HUES64 (cell line): Measurements from ENCODE around the gene ARFGAP1.
"Not testable (repeated sequence)": the region's sequence is repeated elsewhere in the genome, so short reads cannot be mapped to it uniquely, and the experiment has no call there.

Experiments used
- H3K27ac ChIP-seq: 2 replicates; pipeline ENCODE4 v1.7.0; 2013; ENCODE audit warnings: low read depth, low read length, inconsistent platforms
- H3K27me3 ChIP-seq: 2 replicates; pipeline ENCODE4 v1.6.1; 2013; ENCODE audit warnings: mild to moderate bottlenecking, low read length; ENCODE audit not compliant: insufficient read depth
- H3K36me3 ChIP-seq: 2 replicates; pipeline ENCODE4 v1.6.1; 2013; ENCODE audit warnings: mild to moderate bottlenecking, low read length; ENCODE audit not compliant: insufficient read depth
- H3K4me1 ChIP-seq: 2 replicates; pipeline ENCODE4 v1.6.1; 2013; ENCODE audit warnings: mild to moderate bottlenecking, low read length, moderate library complexity; ENCODE audit not compliant: insufficient read depth
- H3K4me3 ChIP-seq: 2 replicates; pipeline ENCODE4 v1.5.1; 2013; ENCODE audit warnings: mild to moderate bottlenecking, low read length, moderate library complexity
- H3K9ac ChIP-seq: 2 replicates; pipeline ENCODE4 v1.6.1; 2013; ENCODE audit warnings: mild to moderate bottlenecking, low read depth, low read length
- H3K9me3 ChIP-seq: 2 replicates; pipeline ENCODE4 v1.6.1; 2013; ENCODE audit warnings: low read depth, low read length; ENCODE audit not compliant: insufficient read depth
- WGBS: fragments of 150-250, 120-280 bp; methylation state at CpG from one replicate; pipeline ENCODE4 v1.1.7; 2013; ENCODE audit warnings: missing lambda C conversion rate; 5-methylcytosine and 5-hydroxymethylcytosine counted together

ARFGAP1 gene

DNA sequence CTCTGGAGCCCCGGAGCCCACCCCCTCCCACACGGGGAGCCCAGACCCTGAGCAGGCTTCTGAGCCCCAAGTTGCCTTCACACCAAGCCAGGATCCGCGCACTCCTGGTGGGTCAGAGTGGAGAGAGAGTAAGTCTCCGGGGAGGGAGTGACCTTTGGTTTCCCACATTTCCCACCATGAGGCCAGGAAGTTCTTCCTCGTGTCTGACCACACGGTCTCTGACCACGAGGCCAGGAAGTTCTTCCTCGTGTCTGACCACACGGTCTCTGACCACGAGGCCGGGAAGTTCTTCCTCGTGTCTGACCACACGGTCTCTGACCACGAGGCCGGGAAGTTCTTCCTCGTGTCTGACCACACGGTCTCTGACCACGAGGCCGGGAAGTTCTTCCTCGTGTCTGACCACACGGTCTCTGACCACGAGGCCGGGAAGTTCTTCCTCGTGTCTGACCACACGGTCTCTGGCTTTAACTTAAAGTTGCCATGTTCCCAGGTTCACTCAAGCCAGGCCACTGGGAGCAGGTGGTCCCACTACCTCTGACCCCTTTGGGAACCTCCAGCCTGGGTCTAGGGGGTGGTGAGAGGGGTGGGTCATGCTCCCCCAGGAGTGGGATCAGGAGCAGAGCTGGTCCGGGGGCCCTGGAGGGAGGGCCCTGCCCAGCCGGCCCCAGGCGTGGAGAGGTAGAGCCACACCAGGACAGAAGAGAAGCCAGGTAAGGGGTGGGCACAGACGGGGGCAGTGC, 33.5 kb downstream of the ARFGAP1 start:
- H3K27ac ChIP-seq, H3K4me3 ChIP-seq, H3K9ac ChIP-seq, H3K4me1 ChIP-seq, H3K9me3 ChIP-seq, H3K27me3 ChIP-seq, H3K36me3 ChIP-seq: not testable (repeated sequence)
- WGBS, result 96% methylated on average over 18 of the region's 30 CpGs

DNA sequence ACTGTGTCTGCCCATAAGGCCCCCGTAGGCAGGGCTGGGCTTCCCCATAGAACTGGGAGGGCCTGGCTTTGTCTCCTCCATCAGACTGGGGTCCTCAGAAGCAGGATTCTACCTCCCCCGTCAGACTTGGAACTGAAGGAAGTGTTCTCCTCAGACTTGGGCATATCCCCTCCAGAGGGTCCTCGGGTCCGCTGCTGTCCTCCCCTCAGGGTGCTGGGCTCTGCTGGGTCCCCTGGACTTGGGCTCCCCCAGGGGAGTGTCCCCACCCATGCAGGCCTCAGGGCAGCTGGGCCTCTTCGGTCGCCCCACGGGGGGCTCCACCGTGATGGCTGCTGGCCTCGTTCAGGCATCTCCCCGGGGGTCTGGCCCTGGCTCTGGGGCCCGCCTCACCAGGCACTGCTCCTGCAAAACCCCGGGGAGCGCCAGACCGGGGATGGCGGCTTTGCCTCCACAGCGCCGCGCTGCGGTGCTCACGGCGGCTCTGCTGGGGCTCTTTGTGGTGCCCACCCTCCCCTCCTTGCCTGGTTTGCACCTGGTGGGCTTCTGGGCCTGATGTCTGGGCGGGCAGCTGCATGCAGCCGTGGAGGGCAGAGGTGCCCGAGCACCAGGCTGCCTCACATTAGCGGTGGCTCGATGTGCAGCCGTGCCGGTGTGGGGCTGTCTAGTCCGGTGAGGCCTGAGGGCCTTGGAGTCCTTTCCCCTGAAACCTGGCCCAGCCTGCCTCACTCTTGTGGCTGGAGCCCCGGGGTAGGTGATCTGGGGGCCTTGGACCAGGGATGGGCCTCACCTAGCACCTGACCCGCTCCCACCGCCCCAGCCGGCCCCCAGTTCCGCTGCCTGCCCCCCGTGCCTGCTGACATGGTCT, 34.3 kb downstream of the ARFGAP1 start:
- Histone ChIP-seq H3K9ac (no peak overlapping the region), H3K27ac (no peak overlapping the region), H3K4me3 (no peak overlapping the region), H3K36me3 (no peaks in the 10 kb centered on the region), H3K27me3 (no peaks in the 10 kb centered on the region), H3K4me1 (no peaks in the 10 kb centered on the region), H3K9me3 (no peaks in the 10 kb centered on the region)
- WGBS, result 93% methylated on average over 35 of the region's 35 CpGs

GRCh38 chr20:63307538-63308217, 35.1 kb downstream of the ARFGAP1 start:
- H3K4me1 ChIP-seq, result no peaks in the 10 kb centered on the region
- H3K9me3 ChIP-seq, result no peaks in the 10 kb centered on the region
- H3K27ac ChIP-seq, result no peak overlapping the region
- no peak overlapping the region for H3K4me3 ChIP-seq
- H3K9ac ChIP-seq, result no peak overlapping the region
- 93% methylated on average over 23 of the region's 23 CpGs for WGBS
- no peaks in the 10 kb centered on the region for H3K36me3 ChIP-seq
- H3K27me3 ChIP-seq, result no peaks in the 10 kb centered on the region

DNA sequence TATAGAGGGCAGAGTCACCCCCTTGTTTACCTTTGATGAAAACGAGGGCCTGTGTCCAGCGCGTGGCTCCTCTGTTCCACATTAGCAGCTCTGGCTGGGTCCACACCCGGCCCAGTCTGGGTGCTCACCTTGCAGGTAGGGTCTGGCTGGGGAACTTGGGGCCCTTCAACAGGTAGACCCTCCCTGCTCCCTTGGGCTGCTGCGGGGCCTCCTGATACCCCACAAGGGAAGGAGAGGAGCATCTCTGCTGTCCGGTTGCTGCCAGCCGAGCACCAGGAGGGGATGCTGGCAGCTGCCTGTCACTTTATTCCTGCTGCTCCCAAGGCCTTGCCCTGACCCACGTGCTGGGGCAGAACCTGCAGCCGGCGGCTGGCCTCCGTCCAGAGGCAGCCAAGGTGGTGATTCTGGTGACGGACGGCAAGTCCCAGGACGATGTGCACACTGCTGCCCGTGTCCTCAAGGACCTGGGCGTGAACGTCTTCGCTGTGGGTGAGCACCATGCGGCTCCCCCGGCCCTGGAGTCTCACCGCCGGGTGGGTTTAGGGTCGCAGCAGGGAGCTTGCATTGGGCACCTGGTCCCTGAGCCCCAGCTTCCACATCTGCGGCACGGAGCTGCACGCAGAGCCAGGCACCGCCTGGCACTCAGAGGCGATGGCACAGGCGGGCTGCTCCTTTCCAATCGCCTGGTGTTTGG, 35.8 kb downstream of the ARFGAP1 start:
- 92% methylated on average over 30 of the region's 30 CpGs for WGBS
- no peaks in the 10 kb centered on the region for H3K27me3 ChIP-seq

GRCh38 chr20:63309261-63310071, 36.9 kb downstream of the ARFGAP1 start:
- no peaks in the 10 kb centered on the region for H3K9me3 ChIP-seq
- H3K36me3 ChIP-seq, result no peaks in the 10 kb centered on the region
- H3K27ac ChIP-seq, result no peak overlapping the region
- H3K4me3 ChIP-seq, result no peak overlapping the region
- no peak overlapping the region for H3K9ac ChIP-seq
- H3K27me3 ChIP-seq, result no peaks in the 10 kb centered on the region
- no peaks in the 10 kb centered on the region for H3K4me1 ChIP-seq
- 68% methylated on average over 35 of the region's 35 CpGs for WGBS

More for the DNA sequence above, 35.8 kb downstream of the ARFGAP1 start:
- Histone ChIP-seq H3K9me3 (no peaks in the 10 kb centered on the region), H3K4me1 (no peaks in the 10 kb centered on the region), H3K4me3 (no peak overlapping the region), H3K9ac (no peak overlapping the region), H3K27ac (no peak overlapping the region), H3K36me3 (no peaks in the 10 kb centered on the region)

DNA sequence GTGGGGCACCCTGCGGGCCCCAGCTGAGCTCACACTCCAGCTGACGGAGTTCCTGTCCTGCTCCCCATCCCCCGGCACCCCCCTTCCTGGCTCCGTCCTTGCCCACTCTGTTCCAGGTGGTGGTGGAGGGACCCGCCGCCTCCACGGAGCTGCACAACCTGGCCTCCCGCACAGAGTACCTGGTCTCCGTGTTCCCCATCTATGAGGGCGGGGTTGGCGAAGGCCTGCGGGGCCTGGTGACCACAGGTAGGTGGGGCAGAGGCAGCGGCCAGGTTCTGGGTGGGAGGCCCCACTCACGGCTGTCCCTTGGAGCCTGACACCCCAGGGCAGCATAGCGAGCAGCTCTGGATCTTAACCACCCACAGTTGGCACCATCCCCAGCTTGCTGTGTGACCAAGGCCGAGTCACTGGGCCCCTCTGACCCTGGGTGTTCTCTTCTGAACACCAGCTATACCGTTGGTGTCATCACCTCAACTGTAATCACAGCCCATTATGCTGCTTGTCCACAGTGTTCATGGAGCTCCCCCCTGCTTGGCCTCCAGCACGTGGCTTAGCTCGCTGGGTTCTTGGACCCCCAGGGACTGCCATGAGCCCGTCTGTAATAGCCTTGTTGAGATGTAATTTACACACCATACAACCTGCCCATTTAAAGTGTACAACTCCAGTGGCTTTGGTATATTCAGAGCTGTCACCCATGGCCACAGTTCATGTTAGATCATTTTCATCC, 37.8 kb downstream of the ARFGAP1 start:
- H3K4me1 ChIP-seq, result no peaks in the 10 kb centered on the region
- WGBS, result 90% methylated on average over 20 of the region's 20 CpGs
- no peaks in the 10 kb centered on the region for H3K9me3 ChIP-seq

DNA sequence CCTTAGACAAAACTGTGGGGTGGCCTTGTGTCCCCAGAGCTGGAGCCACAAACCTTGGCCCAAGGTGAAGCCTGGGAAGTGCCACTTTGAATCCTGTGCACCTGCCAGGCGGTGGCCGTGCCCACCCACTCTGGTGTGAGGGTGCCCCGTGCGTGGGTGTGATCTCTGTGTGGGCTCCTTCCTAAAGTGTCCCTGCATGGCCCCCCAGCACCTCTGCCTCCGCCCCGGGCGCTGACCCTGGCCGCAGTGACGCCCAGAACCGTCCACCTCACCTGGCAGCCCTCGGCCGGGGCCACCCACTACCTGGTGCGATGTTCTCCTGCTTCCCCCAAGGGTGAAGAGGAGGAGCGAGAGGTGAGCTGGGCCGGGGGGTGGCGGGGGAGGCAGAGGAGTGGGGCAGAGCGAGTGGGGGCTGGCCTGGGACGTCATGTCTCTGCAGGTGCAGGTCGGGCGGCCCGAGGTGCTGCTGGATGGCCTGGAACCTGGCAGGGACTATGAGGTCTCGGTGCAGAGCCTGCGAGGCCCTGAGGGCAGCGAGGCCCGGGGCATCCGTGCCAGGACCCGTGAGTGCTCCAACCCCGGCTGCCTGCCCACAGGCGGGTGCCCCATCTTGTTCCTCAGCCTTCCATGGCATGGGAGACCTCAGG, 38.7 kb downstream of the ARFGAP1 start:
- 93% methylated on average over 29 of the region's 29 CpGs for WGBS
- Histone ChIP-seq H3K9ac (no peak overlapping the region), H3K36me3 (no peaks in the 10 kb centered on the region), H3K27ac (no peak overlapping the region), H3K4me3 (no peak overlapping the region), H3K4me1 (no peaks in the 10 kb centered on the region), H3K9me3 (no peaks in the 10 kb centered on the region), H3K27me3 (no peaks in the 10 kb centered on the region)

More for the DNA sequence above, 37.8 kb downstream of the ARFGAP1 start:
- Histone ChIP-seq H3K27ac (no peak overlapping the region), H3K36me3 (no peaks in the 10 kb centered on the region), H3K9ac (no peak overlapping the region), H3K4me3 (no peak overlapping the region), H3K27me3 (no peaks in the 10 kb centered on the region)

GRCh38 chr20:63311833-63312243, 39.2 kb downstream of the ARFGAP1 start:
- 91% methylated on average over 17 of the region's 18 CpGs for WGBS
- H3K9ac ChIP-seq, result no peak overlapping the region

DNA sequence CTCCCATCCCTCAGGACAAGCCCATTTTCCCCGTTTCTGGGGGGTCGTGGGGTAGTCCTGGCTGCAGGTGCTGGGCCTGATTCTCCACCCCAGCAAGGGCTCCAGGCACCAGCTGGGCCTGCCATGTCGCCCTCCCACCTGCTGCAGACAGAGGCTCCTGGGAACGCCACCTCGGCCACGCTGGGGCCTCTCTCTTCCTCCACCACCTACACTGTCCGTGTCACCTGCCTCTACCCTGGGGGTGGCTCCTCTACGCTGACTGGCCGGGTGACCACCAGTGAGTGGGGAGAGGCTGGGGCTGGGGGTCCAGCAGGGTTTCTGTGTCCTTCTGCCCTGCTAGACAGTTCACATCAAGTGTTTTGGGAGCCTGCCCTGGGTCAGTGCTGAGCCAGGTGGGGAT, 39.7 kb downstream of the ARFGAP1 start:
- Histone ChIP-seq H3K27ac (no peak overlapping the region), H3K9ac (no peak overlapping the region), H3K9me3 (no peaks in the 10 kb centered on the region), H3K27me3 (no peaks in the 10 kb centered on the region), H3K4me3 (no peak overlapping the region), H3K4me1 (no peaks in the 10 kb centered on the region), H3K36me3 (no peaks in the 10 kb centered on the region)
- 95% methylated on average over 9 of the region's 9 CpGs for WGBS

More at GRCh38 chr20:63311833-63312243, 39.2 kb downstream of the ARFGAP1 start:
- Histone ChIP-seq H3K36me3 (no peaks in the 10 kb centered on the region), H3K4me3 (no peak overlapping the region), H3K27ac (no peak overlapping the region), H3K4me1 (no peaks in the 10 kb centered on the region), H3K9me3 (no peaks in the 10 kb centered on the region), H3K27me3 (no peaks in the 10 kb centered on the region)
